WI38 (cell line): Measurements from ENCODE around the gene MAVS.
"Not testable (repeated sequence)": the region's sequence is repeated elsewhere in the genome, so short reads cannot be mapped to it uniquely, and the experiment has no call there.

Experiments used
- H3K4me3 ChIP-seq: 2 replicates; pipeline ENCODE4 v1.5.1; 2011; ENCODE audit warnings: low read depth, mild to moderate bottlenecking, control low read depth, low read length
- TF ChIP-seq, protein P1 (sequence below): IDR thresholded peaks from 2 replicates; pipeline ENCODE4 v1.5.1; 2012; ENCODE audit warnings: low read depth, mild to moderate bottlenecking, control low read depth, low read length

Gene MAVS

GRCh38 chr20:3875378-3875974, 28.8 kb downstream of the MAVS start:
- H3K4me3 ChIP-seq = no peak overlapping the region
- TF ChIP-seq, protein P1, sequence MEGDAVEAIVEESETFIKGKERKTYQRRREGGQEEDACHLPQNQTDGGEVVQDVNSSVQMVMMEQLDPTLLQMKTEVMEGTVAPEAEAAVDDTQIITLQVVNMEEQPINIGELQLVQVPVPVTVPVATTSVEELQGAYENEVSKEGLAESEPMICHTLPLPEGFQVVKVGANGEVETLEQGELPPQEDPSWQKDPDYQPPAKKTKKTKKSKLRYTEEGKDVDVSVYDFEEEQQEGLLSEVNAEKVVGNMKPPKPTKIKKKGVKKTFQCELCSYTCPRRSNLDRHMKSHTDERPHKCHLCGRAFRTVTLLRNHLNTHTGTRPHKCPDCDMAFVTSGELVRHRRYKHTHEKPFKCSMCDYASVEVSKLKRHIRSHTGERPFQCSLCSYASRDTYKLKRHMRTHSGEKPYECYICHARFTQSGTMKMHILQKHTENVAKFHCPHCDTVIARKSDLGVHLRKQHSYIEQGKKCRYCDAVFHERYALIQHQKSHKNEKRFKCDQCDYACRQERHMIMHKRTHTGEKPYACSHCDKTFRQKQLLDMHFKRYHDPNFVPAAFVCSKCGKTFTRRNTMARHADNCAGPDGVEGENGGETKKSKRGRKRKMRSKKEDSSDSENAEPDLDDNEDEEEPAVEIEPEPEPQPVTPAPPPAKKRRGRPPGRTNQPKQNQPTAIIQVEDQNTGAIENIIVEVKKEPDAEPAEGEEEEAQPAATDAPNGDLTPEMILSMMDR = no peak

GRCh38 chr20:3876000-3876399, 29.4 kb downstream of the MAVS start:
- no peak overlapping the region for H3K4me3 ChIP-seq
- TF ChIP-seq, protein P1 = no peak

DNA sequence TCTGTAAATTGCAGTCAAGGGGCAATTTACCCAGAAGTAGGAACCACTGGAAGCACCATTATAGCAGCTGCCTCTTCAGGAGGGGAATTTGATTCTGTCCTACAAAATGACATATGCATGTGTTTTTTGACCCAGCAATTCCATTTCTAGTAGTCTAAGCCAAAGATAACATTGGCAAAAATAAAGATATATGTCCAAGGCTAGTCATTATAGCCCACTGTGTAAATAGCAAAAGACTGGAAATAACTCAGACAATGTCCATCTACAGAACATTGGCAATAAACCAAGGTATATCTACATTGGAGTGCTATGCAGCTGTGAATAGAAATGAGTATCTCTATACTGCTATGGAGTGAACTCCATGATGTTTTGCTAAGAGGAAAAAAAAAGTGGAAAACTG, 30.0 kb downstream of the MAVS start:
- TF ChIP-seq, protein P1 = no peak
- no peak overlapping the region for H3K4me3 ChIP-seq

GRCh38 chr20:3878921-3879274, 32.3 kb downstream of the MAVS start:
- H3K4me3 ChIP-seq = not testable (repeated sequence)

- H3K4me3 ChIP-seq = no peak overlapping the region
- TF ChIP-seq, protein P1 = no peak
Measured at GRCh38 chr20:3885715-3886114, 39.1 kb downstream of the MAVS start.

DNA sequence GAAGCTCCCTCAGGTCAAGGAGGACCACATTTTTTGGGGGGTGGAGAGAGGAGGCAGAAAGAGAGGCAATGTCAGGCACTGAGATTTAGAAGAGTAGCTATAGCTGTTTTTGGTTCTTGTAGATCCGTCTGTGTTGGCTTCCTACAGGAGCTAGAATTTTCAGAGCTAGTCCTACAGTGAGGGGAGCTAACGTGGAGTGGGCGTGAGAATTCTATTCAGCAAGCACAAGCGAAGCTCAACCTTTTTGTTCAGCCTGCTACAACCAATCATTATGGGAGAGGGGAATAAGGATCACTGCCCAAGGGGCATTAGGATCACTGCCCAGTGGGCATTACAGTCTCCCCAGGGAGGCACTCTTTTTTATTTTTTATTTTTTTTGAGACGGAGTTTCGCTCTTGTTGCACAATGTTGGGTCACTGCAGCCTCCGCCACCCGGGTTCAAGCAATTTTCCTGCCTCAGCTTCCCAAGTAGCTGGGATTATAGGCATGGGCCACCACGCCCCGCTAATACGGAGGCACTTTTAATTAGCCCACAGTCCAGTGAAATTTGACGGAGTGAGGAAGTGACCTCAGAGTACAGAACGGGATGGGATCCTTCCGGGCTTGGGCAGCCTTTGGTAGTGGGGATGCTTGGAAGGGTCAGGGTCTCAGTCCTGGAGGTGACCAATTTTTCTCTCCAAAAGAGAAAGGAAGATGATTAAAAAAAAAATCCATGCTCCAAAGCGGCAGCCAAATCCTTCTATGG, 41.4 kb downstream of the MAVS start:
- TF ChIP-seq, protein P1 = no peak

DNA sequence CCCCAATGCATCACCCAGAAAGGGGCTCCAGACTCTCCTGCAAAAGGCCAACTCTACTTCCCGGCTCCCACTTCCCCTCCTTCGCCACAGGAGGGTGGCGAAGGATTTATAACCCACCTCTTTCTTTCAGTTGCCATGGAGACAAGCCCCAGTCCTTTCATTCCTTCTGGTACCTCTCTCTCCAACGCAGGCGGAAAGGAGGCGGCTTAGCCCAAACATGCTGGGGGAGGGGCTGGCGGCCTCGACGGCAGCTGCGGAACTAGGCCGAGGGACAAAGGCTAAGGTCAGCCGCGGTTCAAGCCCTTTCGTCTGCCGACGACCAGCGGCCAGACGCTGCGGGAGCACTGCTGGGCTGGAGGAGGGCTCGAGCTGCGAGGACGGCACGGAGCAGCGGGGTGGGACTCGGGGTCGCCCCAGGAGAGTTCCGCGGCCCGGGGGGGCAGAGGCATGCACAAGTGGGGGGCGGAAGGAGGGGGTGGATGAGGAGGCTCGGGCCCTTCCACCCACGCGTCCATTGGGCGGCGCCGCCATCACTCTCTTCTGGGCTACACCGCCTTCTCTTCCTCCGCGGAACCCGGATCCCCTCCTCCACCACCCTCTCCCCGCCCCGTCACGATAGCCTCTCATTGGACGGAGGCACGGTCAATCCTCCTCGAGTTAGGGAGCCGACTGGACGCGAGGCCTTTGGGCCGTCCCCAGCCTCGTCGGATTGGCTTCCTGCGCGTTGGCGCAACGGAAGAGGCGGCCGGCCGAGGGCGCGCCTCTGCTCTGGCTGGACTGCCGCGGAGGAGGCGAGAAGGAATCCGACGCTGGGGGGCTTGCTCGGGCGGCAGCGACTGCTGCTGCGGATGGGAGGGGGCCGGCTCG, 42.2 kb downstream of the MAVS start, which contains the start of gene PANK2:
Gene PANK2, plus strand, starts transcription at position 766 of the 867 bp plus-strand sequence.
- TF ChIP-seq, protein P1 = peak; percentile 53

More for the DNA sequence above, 41.4 kb downstream of the MAVS start:
- H3K4me3 ChIP-seq = peak overlapping the region; percentile 94

More for the DNA sequence above, 42.2 kb downstream of the MAVS start, which contains the start of gene PANK2:
- H3K4me3 ChIP-seq = peak within 1 kb of the TSS; percentile 94
